ENCODE results near the gene KPNA6. TPM values are rescaled to one million over a fixed set of nuclear protein-coding genes. Genes with fewer than 3 reads are reported as not detected.
"Not testable (repeated sequence)": the region's sequence is repeated elsewhere in the genome, so short reads cannot be mapped to it uniquely, and the experiment has no call there.

KPNA6 gene
- total RNA-seq, 1 donor from 2014 or later = 59.3 TPM

DNA sequence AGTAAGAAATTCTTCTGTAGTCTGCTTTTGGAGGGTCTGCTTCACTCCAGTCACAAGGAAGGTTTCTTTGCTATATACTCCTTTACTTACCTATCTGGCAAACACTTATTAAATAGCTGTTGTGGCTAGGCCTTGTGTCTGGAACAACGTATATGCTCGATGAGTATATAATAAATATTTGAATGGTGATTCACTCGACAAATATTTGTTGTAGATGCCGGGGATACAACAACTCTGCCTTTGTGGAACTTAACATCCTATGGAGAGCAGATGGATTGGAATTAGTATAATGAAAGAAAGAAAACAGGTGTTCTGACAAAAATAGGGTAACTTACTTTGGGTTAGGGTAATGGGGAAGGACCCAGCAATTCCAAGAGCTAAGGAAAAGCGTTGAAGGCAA, 31.1 kb downstream of the KPNA6 start:
- no peak for DNase-seq (ENCODE audit: low read depth)

DNA sequence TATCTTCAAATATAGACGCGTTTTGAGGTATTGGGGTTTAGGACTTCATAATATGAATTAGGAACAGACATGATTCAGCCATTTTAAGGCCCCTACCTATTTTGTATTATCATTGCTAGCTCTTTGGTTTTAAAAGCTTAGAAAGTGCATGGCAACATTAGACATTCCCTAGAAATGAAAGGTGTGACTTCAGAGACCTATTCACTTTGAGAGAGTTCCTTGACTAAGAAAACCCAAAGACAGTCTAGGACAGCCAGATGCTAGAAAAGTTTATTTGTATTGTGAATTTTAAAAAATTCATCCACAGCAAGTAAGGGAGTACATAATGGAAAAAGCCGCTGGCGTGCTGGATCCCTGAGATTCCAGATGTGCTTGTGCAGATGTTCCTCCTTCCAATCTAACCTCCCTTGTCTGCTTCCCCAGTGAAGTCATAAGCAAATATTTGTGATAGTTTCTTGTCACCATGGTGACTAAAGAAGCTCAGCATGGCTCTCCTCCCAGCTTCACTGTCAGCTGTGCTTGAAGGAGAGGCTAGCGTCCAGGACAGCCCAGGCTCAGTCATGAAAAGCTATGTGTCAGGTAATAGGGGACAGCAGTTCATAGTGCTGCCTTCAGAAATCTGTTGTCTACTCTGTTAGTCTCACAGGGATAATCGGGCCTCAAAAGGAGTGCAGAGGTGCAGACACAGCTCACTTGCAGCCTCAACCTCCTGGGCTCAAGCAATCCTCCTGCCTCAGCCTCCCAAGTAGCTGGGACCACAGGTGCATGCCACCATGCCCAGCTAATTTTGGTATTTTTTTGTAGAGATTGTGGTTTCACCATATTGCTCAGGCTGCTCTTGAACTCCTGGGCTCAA, 34.8 kb downstream of the KPNA6 start:
- peak; percentile 82 for DNase-seq (ENCODE audit: low read depth)

DNA sequence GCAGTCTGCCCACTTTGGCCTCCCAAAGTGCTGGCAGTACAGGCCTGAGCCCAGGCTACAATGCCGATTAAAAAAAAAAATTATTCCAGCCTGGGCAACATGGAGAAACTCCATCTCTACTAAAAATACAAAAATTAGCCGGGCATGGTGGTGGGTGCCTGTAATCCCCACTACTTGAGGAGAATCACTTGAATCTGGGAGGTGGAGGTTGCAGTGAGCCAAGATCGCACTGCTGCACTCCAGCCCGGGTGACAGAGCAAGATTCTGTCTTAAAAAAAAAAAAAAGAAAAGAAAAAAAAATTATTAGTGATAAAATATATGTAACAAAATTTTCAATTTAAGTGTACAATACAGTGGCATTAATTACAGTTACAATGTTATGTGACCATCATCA, 35.4 kb downstream of the KPNA6 start:
- DNase-seq (ENCODE audit: low read depth) = not testable (repeated sequence)

DNA sequence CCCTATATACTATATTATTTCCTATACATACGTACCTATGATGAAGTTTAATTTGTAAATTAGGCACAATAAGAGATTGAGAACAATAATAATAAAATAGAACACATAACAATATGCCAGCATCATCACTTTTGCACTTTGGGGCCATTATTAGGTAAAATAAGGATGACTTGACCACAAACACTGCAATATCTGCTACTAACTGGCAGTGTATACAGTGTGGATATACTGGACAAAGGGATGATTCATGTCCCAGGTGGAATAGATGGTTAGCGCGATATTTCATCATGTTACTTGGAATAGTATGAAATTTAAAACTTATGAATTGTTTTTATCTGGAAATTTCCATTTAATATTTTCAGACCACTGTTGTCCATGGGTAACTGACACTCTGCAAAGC, 36.2 kb downstream of the KPNA6 start:
- no peak for DNase-seq (ENCODE audit: low read depth)

DNA sequence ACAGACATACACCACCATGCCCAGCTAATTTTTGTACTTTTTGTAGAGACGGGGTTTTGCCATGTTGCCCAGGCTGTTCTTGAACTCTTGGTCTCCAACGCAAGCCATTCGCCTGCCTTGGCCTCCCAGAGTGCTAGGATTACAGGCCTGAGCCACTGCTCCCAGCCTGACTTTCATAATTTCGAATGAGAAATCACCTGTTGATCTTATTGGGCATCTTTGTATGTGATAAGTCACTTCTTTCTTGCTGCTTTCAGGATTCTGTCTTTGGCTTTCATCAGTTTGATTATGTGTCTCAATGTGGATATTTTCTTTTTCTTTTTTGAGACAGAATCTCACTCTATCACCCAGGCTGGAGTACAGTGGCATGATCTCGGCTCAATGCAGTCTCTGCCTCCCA, 39.9 kb downstream of the KPNA6 start:
- not testable (repeated sequence) for DNase-seq (ENCODE audit: low read depth)

DNA sequence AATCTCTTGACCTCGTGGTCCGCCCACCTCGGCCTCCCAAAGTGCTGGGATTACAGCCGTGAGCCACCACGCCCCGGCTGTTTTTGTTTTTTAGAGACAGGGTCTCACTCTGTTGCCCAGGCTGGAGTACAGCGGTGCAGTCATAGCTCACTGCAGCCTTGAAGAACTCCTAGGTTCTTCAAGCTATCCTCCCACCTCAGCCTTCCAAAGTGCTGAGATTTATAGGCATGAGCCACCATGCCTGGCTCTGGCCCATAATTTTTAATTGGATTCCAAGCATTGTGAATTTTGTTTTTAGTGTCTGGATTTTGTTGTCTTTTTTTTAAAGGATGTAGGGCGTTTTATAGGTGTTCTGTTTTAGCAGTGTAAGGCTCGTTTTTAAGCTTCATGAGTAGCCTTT, 43.0 kb downstream of the KPNA6 start:
- no peak for DNase-seq (ENCODE audit: low read depth)

DNA sequence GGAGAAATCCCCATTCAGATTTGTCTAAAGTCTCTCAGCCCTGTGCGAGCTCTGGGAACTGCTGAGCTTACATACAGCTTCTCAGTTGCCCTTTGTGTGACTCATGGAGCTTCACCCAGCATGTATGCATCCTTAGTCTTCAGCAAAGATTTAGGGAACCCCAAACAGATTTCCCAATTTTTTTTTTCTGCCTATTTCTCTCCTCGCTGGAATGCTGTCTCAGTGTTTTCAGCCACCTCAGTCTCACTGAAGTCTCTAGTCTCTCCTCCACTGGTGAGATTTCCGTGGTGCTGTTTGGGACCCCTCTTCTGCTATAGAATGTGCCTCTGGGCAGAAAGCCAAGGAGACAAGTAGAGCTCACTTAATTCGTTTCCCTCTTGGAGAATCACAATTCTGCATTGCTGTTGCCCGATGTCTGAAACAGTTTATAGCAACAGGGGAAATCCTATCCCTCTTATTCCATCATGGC, 43.5 kb downstream of the KPNA6 start:
- peak; percentile 40 for DNase-seq (ENCODE audit: low read depth)

DNA sequence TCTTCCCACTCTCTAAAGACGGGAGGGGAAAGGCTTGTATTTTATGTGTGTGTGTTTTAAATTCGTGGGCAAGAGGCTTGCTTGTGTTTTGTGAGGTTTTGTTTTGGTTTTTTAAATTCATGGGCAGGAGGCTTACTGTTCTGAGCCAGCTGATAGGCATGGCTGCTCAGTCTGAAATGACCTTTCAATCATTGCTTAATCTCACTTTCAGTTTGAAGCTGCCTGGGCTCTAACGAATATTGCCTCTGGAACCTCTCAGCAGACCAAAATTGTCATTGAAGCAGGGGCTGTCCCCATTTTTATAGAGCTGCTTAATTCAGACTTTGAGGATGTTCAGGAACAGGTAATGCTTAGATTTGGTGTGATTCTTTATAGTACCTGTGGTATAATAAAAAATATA, 51.3 kb downstream of the KPNA6 start:
- no peak for DNase-seq (ENCODE audit: low read depth)

DNA sequence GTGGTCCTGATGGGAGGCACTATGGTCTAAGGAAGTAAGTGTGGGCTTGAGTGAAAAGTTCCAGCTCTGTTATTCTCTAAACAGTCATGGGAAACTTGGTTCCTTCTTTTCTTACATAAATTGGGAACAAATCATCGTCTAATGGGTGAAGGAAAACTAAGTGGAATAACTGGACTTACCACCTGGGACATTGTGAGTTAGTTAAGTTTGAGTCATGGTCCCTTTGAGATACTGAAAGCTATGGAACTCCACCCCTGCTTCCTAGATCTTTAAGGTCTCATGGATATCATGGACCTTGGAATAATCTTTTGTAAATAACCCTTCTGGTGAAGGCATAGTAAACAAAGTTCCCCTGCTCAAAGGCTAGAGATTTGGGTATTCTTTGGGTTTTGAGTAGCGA, 55.5 kb downstream of the KPNA6 start:
- no peak for DNase-seq (ENCODE audit: low read depth)

DNA sequence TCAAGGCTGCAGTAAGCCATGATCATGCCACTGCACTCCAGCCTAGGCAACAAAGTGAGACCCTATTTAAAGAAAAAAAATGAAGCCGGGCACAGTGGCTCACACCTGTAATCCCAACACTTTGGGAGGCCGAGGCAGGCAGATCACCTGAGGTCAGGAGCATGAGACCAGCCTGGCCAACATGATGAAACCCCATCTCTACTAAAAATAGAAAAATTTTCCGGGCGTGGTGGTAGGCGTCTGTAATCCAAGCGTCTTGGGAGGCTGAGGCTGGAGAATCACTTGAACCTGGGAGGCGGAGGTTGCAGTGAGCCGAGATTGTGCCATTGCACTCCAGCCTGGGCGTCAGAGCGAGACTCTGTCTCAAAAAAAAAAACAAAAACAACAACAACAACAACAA, 57.8 kb downstream of the KPNA6 start:
- not testable (repeated sequence) for DNase-seq (ENCODE audit: low read depth)

DNA sequence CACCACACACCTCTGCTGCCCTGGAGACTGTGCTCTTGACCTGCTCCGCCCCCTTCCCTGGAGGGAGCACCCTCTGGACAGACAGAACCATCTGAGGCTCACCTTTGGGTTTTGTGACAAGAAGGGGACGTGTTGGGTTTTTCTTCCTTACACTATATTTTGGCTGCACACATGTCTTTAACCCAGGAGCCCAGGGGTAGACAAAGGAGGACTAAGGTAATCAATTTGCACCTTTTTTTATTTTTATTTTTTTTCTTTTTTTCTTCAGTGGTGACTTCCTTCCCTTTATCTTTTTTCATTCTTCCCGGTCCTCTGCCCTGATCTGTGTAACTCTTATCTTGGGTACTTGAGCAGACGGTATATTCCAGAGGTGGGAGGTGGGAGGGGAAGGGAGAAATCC, 63.1 kb downstream of the KPNA6 start:
- DNase-seq (ENCODE audit: low read depth) = no peak

DNA sequence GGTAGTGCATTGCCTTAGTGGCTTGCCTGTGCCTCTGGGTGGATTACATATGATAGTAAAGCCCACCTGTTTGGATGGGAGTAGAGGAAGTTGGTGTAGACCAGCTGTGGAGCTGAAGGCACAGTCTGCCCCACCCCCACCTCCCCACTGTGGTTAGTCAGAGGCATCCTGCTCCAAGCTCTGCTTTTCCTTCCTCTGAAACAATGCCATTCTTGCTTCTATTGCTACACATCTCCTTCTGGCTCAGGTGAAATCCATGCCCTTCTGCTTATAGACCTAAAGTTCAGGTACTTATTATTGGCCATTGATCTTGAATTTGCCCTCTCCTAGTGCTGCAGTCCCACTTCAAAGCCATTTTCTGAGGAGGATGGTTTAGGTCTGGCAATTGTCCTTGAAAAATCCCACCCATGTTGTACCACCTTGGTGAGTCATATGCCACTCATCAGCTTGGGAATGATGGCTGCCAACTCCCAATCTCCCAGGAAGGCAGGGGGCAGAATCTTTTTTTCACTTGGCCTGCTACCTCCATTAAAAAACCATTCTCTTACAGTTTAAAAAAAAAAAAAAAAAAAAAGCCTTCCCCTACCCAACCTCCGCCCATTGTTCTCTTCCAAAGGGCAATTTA, 64.9 kb downstream of the KPNA6 start:
- peak; percentile 31 for DNase-seq (ENCODE audit: low read depth)

DNA sequence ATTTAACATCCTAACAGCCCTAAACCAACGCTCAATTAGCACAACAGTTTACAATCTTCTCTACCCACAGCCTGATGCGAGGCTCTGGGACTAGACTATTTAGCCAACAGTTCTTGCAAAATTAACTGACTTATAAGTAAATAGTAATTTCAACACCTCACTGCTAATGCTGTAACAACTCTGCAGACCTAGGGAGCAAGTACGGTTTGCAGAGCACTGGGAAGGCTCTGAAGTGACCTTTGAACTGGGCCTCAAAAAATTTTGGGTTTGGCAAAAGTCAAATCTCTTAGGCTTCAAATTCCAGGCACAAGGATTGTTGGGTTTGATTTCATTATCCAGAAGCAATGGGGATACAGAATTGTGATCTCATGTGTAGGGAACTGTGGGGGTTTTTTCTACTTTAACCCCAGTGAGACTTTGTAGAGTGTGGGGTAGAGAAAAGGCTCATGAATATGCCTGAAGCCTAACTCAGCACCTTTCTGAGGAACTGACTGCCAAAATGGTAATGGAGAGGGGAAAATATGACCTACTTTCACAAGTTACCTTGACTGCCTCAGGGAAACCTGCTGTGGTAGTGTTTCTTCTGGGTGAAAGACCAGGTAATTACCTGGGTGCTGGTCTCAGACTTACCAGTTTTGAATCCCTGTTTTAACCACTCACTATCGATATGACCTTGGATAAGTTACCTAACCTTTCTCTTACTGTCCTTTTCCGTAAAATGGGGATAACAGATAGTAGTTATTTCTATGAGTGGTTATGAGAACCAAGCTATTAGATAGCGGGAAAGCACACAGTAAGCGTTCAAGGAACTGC, 70.7 kb downstream of the KPNA6 start:
- DNase-seq (ENCODE audit: low read depth) = no peak

DNA sequence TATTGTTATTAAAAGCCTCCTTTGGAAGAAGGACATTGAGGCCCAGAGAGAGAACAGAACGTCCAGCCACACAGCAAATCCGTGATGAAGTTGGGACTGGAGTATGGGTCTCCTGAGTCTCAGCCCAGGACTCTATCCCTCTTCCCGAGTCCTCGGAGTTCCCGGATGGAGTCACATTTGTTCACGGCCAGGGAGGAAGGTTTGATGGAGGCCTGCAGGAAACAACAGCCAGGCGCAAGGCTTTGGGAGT, 71.3 kb downstream of the KPNA6 start:
- no peak for DNase-seq (ENCODE audit: low read depth)

DNA sequence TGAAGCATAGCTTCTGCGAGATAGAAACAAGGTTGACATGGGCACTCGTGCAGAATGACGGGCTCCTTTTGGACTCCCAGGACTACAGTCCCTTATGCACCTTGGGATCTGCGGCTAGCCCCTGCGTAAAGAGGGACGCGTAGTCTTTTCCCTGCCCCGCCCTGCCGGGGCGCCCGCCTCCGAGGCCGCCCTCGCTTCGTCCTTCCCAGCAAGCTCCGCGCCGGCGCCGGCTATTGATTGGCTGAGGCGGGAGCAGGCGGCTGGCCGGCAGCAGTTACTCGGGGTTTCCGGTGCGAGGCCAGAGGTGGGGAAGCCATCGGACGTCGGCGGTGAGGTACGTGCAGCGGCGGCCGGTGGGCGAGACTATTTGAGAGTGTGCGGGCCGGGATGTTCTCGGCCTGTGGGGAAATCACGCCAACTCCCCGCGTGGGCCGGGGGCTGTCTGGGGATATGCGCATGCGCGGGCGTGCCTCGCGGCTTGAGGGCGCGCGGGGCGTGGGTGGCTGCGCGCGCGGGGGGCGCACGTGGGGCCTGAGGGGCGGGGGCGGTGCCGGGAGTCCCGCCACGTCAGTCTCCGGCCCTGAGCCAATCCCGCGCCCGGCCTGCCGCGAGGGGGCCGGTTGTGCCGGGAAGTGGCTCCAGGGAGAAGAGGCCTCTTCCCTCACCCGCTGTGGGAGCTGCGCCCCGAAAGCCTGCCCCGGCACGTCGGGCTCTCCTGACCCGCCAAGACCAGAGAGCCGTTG, 71.8 kb downstream of the KPNA6 start, which contains the start of gene TXLNA:
Gene TXLNA (plus strand): TSS at position 233 of the 743 bp plus-strand sequence. CDS start 671 bp downstream, outside the sequence.
- peak; percentile 93 for DNase-seq (ENCODE audit: low read depth)

DNA sequence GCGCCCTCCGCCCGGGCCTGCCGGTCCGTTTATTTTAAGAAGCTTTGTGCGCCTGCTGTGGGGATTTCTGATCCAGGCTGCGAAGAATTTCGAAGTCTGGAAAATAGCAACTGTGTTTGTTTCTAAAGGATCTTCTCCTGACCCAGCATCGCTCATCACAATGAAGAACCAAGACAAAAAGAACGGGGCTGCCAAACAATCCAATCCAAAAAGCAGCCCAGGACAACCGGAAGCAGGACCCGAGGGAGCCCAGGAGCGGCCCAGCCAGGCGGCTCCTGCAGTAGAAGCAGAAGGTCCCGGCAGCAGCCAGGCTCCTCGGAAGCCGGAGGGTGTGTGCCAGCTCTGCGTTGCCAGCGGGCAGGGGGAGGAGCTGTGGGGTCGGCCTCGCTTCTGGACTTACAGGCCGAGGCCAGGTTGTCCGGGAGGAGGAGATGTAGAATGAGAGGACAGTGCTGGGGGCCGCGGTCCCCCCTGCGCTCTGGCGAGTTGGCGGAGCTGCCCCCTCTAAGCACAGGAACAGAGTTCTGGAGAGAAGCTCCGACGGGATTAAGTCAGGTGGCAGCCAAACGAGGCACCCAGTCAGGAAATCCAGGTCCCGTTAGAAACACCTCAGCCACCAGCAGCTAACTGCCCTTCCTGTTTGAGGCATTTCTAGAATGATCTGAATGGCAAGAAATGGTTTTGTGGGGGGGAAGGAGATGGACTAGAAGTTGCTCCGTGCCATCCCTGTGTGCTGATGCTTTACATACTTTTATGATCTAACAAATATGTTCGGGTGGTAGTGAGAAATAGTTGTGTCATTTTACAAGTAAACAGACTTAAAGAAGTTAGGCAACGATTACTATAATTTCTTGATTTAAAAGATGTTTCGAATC, 72.6 kb downstream of the KPNA6 start:
- peak; percentile 67 for DNase-seq (ENCODE audit: low read depth)

DNA sequence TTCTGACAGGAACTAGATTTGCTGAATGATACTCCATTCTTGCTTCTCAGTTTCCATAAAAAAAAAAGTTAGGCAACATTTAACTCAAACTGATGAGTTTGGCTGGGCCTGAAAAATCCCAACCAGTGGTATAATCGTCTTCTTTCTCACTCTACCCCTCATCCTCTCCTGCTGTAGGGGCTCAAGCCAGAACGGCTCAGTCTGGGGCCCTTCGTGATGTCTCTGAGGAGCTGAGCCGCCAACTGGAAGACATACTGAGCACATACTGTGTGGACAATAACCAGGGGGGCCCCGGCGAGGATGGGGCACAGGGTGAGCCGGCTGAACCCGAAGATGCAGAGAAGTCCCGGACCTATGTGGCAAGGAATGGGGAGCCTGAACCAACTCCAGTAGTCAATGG, 73.2 kb downstream of the KPNA6 start:
- DNase-seq (ENCODE audit: low read depth) = no peak

DNA sequence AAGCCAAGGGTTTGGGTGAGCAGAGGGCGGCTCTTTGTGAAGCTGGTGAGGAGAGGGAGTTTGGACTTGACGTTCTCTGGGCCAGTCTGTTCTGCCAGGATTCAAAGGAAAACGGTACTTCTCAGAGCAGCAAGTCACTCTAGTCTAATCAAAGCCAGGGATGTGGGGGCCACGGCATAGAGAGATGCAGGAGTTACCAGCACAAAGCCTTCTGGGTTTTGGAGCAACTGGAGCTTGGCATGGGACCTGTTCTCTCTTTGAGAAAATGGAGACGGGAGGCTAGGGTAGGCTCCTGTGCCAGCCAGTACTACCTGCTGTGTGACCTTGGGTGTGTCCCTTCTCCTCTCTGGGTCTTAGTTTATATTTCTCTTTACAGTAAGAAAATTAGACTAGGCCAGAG, 73.7 kb downstream of the KPNA6 start:
- no peak for DNase-seq (ENCODE audit: low read depth)

DNA sequence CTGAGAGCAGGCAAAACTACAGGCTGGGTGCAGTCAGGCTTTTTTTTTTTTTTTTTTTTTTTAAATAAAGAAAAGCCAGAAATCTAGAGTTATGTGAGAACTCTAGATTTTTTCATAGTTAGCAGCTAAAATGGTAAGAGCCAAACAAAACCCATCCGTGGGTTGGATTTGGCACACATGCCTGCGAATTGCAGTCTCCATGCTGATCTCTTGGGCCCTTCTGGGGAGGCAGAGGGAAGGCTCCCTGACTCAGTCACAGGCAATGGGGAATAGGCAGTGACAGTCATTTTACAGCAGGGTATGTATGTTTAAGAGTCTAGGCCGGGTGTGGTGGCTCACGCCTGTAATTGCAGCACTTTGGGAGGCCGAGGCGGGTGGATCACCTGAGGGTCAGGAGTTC, 74.2 kb downstream of the KPNA6 start:
- DNase-seq (ENCODE audit: low read depth) = no peak

DNA sequence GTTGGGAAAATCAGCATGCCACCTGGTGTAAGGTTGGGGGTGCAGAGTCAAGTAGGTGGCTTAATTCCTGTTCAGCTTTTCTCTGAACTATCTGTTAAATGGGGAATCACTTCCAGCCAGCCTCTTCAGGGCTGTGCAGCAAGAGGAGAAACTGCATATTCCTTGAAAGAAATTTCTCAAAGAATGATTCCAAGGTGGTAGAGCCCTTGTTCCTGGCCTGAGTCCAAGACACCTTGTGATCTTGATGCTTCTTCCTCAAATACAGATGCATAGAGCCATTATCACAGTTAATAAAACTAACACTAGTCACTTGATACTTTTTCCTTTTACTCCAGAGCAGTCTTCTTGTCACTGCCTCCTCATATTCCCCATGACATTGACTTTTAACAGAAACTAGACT, 76.8 kb downstream of the KPNA6 start:
- DNase-seq (ENCODE audit: low read depth) = no peak

Data from myocyte (in vitro differentiated cells).